Neural progenitor cell (in vitro differentiated cells): ENCODE data around the gene LDLRAD2. TPM values are rescaled to one million over a fixed set of nuclear protein-coding genes. Genes with fewer than 3 reads are reported as not detected.

Experiments
- DNase-seq: peaks from one replicate; pipeline ENCODE4 v3.0.0-alpha.2; 2016; ENCODE audit warnings: low spot score
- H2AFZ ChIP-seq: fragments of 200-600 bp; sonication (generic); replicated peaks from 2 replicates; pipeline ENCODE4 v1.6.1; 2016; ENCODE audit warnings: antibody characterized with exemption
- H3F3A ChIP-seq: fragments of 200-600 bp; sonication (generic); 2 replicates; pipeline ENCODE4 v1.6.1; 2016; ENCODE audit warnings: antibody characterized with exemption, low read depth
- H3K27ac ChIP-seq: fragments of 200-600 bp; sonication (generic); 2 replicates; pipeline ENCODE4 v1.5.1; 2016; ENCODE audit warnings: mild to moderate bottlenecking
- H3K27me3 ChIP-seq: fragments of 200-600 bp; sonication (generic); 2 replicates; pipeline ENCODE4 v1.6.1; 2016; ENCODE audit warnings: mild to moderate bottlenecking, moderate library complexity
- H3K36me3 ChIP-seq: fragments of 200-600 bp; sonication (generic); 2 replicates; pipeline ENCODE4 v1.5.1; 2016
- H3K4me1 ChIP-seq: fragments of 200-600 bp; sonication (generic); 2 replicates; pipeline ENCODE4 v1.6.1; 2016; ENCODE audit warnings: mixed run types
- H3K4me2 ChIP-seq: fragments of 200-600 bp; sonication (generic); 2 replicates; pipeline ENCODE4 v1.6.1; 2016
- H3K4me3 ChIP-seq: fragments of 200-600 bp; sonication (generic); 2 replicates; pipeline ENCODE4 v1.5.1; 2016
- H3K79me2 ChIP-seq: fragments of 200-600 bp; sonication (generic); 2 replicates; pipeline ENCODE4 v1.6.1; 2016; ENCODE audit warnings: low read depth
- H3K9ac ChIP-seq: fragments of 200-600 bp; sonication (generic); 2 replicates; pipeline ENCODE4 v1.6.1; 2016
- H3K9me3 ChIP-seq: fragments of 200-600 bp; sonication (generic); 2 replicates; pipeline ENCODE4 v1.5.1; 2016; ENCODE audit warnings: low read depth
- H4K20me1 ChIP-seq: fragments of 200-600 bp; sonication (generic); 2 replicates; pipeline ENCODE4 v1.6.1; 2016; ENCODE audit warnings: low read depth
- H3K27ac Mint-ChIP-seq: 3 replicates; pipeline ENCODE4 v1.8.0; 2021; ENCODE audit warnings: mixed read lengths
- H3K27me3 Mint-ChIP-seq: 2 replicates; pipeline ENCODE4 v1.8.0; 2022; ENCODE audit warnings: low read depth, mild to moderate bottlenecking, inconsistent platforms, moderate library complexity, mixed read lengths; ENCODE audit not compliant: insufficient read depth
- H3K36me3 Mint-ChIP-seq: 3 replicates; pipeline ENCODE4 v1.8.0; 2021; ENCODE audit warnings: mixed read lengths
- H3K4me1 Mint-ChIP-seq: 3 replicates; pipeline ENCODE4 v1.8.0; 2021; ENCODE audit warnings: mixed read lengths
- H3K4me3 Mint-ChIP-seq: 3 replicates; pipeline ENCODE4 v1.8.0; 2021; ENCODE audit warnings: mild to moderate bottlenecking, moderate library complexity, mixed read lengths
- H3K9me3 Mint-ChIP-seq: 3 replicates; pipeline ENCODE4 v1.8.0; 2020; ENCODE audit warnings: mixed read lengths
- EZH2 ChIP-seq: fragments of 200-600 bp; sonication (generic); IDR thresholded peaks from 2 replicates; pipeline ENCODE4 v1.6.1; 2017; ENCODE audit warnings: antibody characterized with exemption, mild to moderate bottlenecking, moderate library complexity
- EZH2phosphoT487 ChIP-seq: fragments of 200-600 bp; sonication (generic); IDR thresholded peaks from 2 replicates; pipeline ENCODE4 v1.6.1; 2017; ENCODE audit warnings: antibody characterized with exemption
- total RNA-seq: library from RNA; depleted of rRNA; stranded (reverse); fragments of >200 nt; gene quantifications from 2 replicates; pipeline ENCODE4 v1.2.3, GENCODE V29; 2015; ENCODE audit warnings: low replicate concordance
- TF ChIP-seq, protein P1 (sequence below): fragments of 200-600 bp; sonication (generic); IDR thresholded peaks from 2 replicates; pipeline ENCODE4 v1.5.1; 2017; ENCODE audit warnings: antibody characterized with exemption, mild to moderate bottlenecking

The LDLRAD2 gene
- total RNA-seq, 1 donor from 2014 or later: 0.67 TPM

DNA sequence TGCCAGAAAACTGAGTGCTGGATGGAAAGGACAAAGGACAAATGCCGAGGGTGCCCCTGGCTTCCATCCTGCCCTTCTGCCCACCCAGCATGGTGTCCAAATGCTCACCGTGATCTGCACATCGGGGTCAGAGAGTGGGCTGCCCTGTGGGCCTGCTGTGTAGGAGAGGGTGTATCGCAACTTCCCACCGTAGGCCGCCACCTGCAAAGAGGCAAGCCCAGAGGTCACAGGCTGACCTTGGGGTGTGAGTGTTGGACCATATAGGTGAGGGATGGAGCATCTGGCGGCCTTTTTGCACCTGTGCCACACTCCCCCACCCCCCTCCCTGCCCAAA, 53.5 kb downstream of the LDLRAD2 start:
- H3K4me1 Mint-ChIP-seq: peaks cover 18% of the 10 kb centered on the region
- TF ChIP-seq EZH2 (no peak), EZH2phosphoT487 (no peak)
- TF ChIP-seq, protein P1, sequence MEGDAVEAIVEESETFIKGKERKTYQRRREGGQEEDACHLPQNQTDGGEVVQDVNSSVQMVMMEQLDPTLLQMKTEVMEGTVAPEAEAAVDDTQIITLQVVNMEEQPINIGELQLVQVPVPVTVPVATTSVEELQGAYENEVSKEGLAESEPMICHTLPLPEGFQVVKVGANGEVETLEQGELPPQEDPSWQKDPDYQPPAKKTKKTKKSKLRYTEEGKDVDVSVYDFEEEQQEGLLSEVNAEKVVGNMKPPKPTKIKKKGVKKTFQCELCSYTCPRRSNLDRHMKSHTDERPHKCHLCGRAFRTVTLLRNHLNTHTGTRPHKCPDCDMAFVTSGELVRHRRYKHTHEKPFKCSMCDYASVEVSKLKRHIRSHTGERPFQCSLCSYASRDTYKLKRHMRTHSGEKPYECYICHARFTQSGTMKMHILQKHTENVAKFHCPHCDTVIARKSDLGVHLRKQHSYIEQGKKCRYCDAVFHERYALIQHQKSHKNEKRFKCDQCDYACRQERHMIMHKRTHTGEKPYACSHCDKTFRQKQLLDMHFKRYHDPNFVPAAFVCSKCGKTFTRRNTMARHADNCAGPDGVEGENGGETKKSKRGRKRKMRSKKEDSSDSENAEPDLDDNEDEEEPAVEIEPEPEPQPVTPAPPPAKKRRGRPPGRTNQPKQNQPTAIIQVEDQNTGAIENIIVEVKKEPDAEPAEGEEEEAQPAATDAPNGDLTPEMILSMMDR: no peak
- no peak for DNase-seq
- Histone ChIP-seq H3K9ac (no peak overlapping the region), H3K4me2 (no peak overlapping the region), H3K9me3 (no peaks in the 10 kb centered on the region), H3K27me3 (no peaks in the 10 kb centered on the region), H3K79me2 (no peaks in the 10 kb centered on the region), H3F3A (no peaks in the 10 kb centered on the region), H4K20me1 (peaks cover 6% of the 10 kb centered on the region), H3K4me1 (peaks cover 10% of the 10 kb centered on the region), H3K27ac (no peak overlapping the region), H2AFZ (no peak overlapping the region), H3K36me3 (no peaks in the 10 kb centered on the region), H3K4me3 (no peak overlapping the region)
- no peak overlapping the region for H3K27ac Mint-ChIP-seq
- H3K36me3 Mint-ChIP-seq: peaks cover 17% of the 10 kb centered on the region
- H3K9me3 Mint-ChIP-seq: no peaks in the 10 kb centered on the region
- peaks cover 2% of the 10 kb centered on the region for H3K27me3 Mint-ChIP-seq
- H3K4me3 Mint-ChIP-seq: no peak overlapping the region

DNA sequence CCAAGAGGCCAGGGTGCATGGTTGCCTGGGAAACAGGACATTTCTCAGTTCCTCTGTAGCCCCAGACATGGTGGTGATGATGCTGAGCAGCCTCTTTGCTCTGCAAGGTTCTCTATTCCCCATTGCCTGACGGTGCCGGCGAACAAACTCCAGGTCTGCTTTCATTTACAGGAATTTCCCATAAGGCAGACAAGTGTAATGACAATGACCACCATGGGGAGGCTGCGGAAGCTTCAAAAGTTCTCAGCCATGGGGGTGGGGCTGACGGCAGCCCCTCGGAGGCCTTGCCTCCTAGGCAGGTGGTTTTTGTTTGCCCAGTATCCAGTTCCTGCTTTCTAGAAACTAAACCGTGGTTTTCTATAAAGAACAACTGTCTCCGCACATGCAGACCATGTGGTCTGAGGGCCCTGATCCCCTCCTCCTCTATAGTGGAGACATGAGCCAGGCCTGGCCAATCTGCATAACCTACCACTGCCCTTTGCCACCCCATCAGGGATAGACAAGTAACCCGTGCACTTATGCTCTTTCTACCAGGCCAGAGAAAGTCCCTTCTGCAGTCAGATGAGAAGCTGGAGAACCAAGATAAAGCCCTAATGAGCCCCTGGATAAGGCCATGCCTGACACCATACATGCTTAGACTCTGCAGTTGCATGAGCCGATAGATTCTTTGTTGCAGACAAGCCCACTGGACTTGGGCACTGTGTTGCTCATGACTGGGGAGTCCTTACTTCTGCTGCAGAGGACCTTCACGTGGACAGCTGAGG, 54.1 kb downstream of the LDLRAD2 start:
- Mint-ChIP-seq H3K4me3 (no peak overlapping the region), H3K36me3 (peaks cover 12% of the 10 kb centered on the region), H3K9me3 (no peaks in the 10 kb centered on the region), H3K27ac (no peak overlapping the region), H3K27me3 (peaks cover 2% of the 10 kb centered on the region), H3K4me1 (peaks cover 18% of the 10 kb centered on the region)
- Histone ChIP-seq H2AFZ (no peak overlapping the region), H4K20me1 (peaks cover 6% of the 10 kb centered on the region), H3K79me2 (no peaks in the 10 kb centered on the region), H3F3A (no peaks in the 10 kb centered on the region), H3K4me3 (no peak overlapping the region), H3K4me1 (peaks cover 10% of the 10 kb centered on the region), H3K9me3 (no peaks in the 10 kb centered on the region), H3K4me2 (peak overlapping the region; percentile 13), H3K27ac (no peak overlapping the region), H3K9ac (no peak overlapping the region), H3K36me3 (no peaks in the 10 kb centered on the region), H3K27me3 (no peaks in the 10 kb centered on the region)
- TF ChIP-seq EZH2 (no peak), EZH2phosphoT487 (no peak)
- TF ChIP-seq, protein P1: peak; percentile 4
- peak; percentile 28 for DNase-seq

DNA sequence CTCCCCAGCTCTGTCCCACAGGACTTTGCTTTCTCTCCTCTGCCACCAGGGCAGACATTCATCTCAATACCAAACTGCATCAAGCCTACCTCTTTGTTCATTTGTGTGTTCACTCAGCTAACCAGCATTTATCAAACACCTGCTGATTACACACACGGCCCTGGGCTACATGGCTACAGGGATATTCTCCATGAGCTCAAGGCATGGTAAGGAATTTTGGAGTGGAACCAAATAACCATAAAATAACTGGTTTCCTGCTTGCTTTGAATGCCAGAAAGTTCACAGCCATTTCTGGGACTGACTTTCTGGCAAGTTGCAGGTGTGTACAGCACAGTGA, 54.6 kb downstream of the LDLRAD2 start:
- H3K4me2 ChIP-seq: peak overlapping the region; percentile 13

More for the DNA sequence above, 54.6 kb downstream of the LDLRAD2 start:
- H3K79me2 ChIP-seq: no peaks in the 10 kb centered on the region
- TF ChIP-seq EZH2 (no peak), EZH2phosphoT487 (no peak)
- TF ChIP-seq, protein P1: no peak
- H3K27ac Mint-ChIP-seq: no peak overlapping the region
- H3K4me1 ChIP-seq: peaks cover 10% of the 10 kb centered on the region
- H3K27me3 ChIP-seq: no peaks in the 10 kb centered on the region
- H3K36me3 ChIP-seq: no peaks in the 10 kb centered on the region
- peaks cover 18% of the 10 kb centered on the region for H3K4me1 Mint-ChIP-seq
- no peaks in the 10 kb centered on the region for H3F3A ChIP-seq
- H3K36me3 Mint-ChIP-seq: peaks cover 9% of the 10 kb centered on the region
- H4K20me1 ChIP-seq: peaks cover 6% of the 10 kb centered on the region
- no peak overlapping the region for H3K4me3 ChIP-seq
- no peak overlapping the region for H3K4me3 Mint-ChIP-seq
- H3K9ac ChIP-seq: no peak overlapping the region
- no peak for DNase-seq
- H3K9me3 ChIP-seq: no peaks in the 10 kb centered on the region
- no peak overlapping the region for H2AFZ ChIP-seq
- H3K9me3 Mint-ChIP-seq: no peaks in the 10 kb centered on the region
- H3K27me3 Mint-ChIP-seq: peaks cover 2% of the 10 kb centered on the region
- H3K27ac ChIP-seq: no peak overlapping the region
